ENCODE measurements around the gene HPGD.

Gene HPGD

DNA sequence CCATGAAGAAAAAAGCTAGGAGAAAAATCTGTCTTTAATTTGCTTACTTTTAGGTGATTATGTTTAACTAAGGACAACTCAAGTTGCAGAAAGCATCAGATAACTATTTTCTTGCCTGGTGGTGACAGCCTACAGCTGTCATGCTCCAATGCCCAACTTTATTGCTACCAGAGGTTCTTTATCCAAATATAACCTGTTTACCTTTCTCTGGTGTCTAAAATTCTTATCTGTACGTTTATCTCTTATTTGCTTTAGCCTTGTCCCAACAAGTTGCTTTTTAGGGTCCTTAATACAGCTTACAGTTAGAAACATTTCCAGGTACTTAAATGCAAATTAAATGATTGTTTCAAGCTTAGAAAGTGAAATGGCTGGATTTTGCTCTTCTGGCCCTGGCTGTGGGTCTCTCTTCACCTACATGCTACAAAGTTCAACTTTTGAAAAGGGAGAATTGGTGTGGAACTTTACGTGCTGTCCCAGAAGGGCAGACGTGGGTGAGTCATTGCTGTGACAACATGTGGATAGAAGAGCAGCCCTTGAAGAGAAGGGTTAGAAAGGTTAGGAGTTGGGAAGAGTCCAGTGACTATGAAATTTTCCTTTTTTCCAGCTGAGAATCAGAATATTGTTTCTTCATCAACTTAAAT lies 60.7 kb downstream of the HPGD start:
- H3K4me3 ChIP-seq (ENCODE audit: low read depth, low read length), result no peak overlapping the region
- TF ChIP-seq CTCF (conservative IDR thresholded peaks at IDR 0.05; ENCODE audit: low read depth, low read length), result no peak
- DNase-seq (ENCODE audit: low read depth), result peak; percentile 30

GRCh38 chr4:174460684-174461083 lies 61.6 kb downstream of the HPGD start:
- no peak overlapping the region for H3K4me3 ChIP-seq (ENCODE audit: low read depth, low read length)
- TF ChIP-seq CTCF (conservative IDR thresholded peaks at IDR 0.05; ENCODE audit: low read depth, low read length), result no peak
- peak; percentile 48 for DNase-seq (ENCODE audit: low read depth)

DNA sequence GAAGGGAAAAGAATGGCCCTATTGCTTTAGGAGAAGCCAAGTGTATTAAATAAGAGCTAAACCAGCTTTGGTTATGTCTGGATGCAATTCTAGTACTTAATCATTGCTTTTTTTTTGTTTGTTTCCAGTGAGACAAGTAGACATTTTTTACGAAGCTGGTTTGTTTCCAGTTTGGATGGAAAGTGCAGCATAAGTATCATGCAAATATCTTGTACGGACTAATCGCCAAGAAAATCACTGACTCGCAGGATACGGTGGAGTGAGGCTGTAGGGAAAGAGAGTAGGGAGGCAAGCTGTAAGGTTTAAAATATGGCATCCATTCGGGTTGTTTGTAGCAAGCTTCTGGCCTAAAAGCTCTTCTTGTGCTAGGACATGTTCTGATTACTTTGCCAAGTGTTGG lies 64.8 kb downstream of the HPGD start:
- TF ChIP-seq CTCF (conservative IDR thresholded peaks at IDR 0.05; ENCODE audit: low read depth, low read length), result no peak
- DNase-seq (ENCODE audit: low read depth), result no peak
- H3K4me3 ChIP-seq (ENCODE audit: low read depth, low read length), result no peak overlapping the region

DNA sequence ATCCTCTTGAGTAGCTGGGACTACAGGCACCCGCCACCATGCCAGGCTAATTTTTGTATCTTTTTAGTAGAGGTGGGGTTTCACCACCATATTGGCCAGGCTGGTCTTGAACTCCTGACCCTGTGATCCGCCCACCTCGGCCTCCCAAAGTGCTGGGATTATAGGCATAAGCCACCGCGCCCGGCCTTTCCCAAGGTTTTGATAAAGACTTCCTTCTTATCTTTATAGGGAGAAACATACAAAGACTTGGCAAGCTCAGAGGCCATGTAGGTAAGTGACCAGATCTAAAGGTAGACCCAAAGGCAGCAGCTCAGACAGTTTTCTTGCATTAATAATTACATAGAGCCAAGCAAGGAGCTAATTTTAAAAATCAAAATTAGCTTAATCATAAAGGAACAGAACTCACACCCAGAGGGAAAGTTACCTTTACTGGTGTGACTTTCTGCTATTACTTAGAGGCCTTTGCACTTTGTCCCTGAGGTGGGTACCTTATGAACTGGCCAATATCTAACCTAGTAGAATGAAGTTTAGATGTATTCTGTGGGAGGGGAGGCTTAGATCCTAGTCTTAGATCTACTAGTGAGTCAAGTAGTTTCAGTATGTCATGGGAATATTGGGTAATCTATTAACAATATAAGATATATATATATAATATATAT lies 67.3 kb downstream of the HPGD start:
- no peak for TF ChIP-seq CTCF (conservative IDR thresholded peaks at IDR 0.05; ENCODE audit: low read depth, low read length)
- no peak for DNase-seq (ENCODE audit: low read depth)
- H3K4me3 ChIP-seq (ENCODE audit: low read depth, low read length), result no peak overlapping the region

DNA sequence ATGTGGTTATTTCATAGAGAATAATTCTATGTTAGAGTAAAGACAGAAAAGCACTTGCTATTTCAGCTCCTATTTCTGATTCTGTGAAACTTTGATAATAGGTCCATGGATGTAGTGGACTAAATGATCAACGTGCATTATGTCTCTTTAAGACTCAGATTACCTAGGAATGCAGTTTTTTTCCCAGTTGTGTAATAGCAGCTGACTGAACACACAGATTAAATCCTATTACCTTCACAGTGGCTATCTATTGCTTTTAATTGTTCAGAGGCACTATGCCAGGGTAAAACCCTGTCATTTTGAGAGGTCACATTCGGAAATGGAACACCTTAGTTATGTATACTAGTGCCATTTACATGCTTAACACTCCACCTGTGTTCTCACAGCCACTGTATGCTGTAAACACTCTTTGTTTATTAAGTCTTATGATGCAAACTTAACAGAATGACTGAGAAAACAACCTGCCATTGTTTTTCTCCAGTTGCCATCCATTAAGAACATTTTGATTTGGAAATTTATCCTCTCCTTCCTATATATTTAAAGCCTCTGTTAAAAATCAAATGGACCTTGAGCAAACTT lies 70.5 kb downstream of the HPGD start:
- DNase-seq (ENCODE audit: low read depth), result no peak

GRCh38 chr4:174450786-174451125 lies 71.5 kb downstream of the HPGD start:
- no peak for TF ChIP-seq CTCF (conservative IDR thresholded peaks at IDR 0.05; ENCODE audit: low read depth, low read length)
- no peak for DNase-seq (ENCODE audit: low read depth)
- no peak overlapping the region for H3K4me3 ChIP-seq (ENCODE audit: low read depth, low read length)

More for the DNA sequence above, 70.5 kb downstream of the HPGD start:
- H3K4me3 ChIP-seq (ENCODE audit: low read depth, low read length), result no peak overlapping the region
- TF ChIP-seq CTCF (conservative IDR thresholded peaks at IDR 0.05; ENCODE audit: low read depth, low read length), result no peak
